Neural crest cell (in vitro differentiated cells): ENCODE data around the gene GNAT2. TPM values are rescaled to one million over a fixed set of nuclear protein-coding genes. Genes with fewer than 3 reads are reported as not detected.

Experiments
- DNase-seq: peaks from one replicate; pipeline ENCODE4 v3.0.0; 2021; ENCODE audit warnings: low read depth, mixed read lengths, low spot score
- H3K27ac Mint-ChIP-seq: one replicate; pipeline ENCODE4 v1.8.0; 2021; ENCODE audit warnings: mild to moderate bottlenecking, mixed read lengths; ENCODE audit not compliant: unreplicated experiment
- H3K27me3 Mint-ChIP-seq: 2 replicates; pipeline ENCODE4 v1.8.0; 2021; ENCODE audit warnings: low read depth, mild to moderate bottlenecking, mixed read lengths
- H3K36me3 Mint-ChIP-seq: 2 replicates; pipeline ENCODE4 v1.8.0; 2021; ENCODE audit warnings: low read depth, mild to moderate bottlenecking, mixed read lengths
- H3K4me1 Mint-ChIP-seq: 2 replicates; pipeline ENCODE4 v1.8.0; 2021; ENCODE audit warnings: mixed read lengths
- H3K4me3 Mint-ChIP-seq: one replicate; pipeline ENCODE4 v1.8.0; 2021; ENCODE audit warnings: mild to moderate bottlenecking, mixed read lengths
- H3K9me3 Mint-ChIP-seq: 2 replicates; pipeline ENCODE4 v1.8.0; 2021; ENCODE audit warnings: mixed read lengths
- total RNA-seq: library from RNA; stranded (reverse); gene quantifications from 2 replicates; pipeline ENCODE4 v1.2.1, GENCODE V29; 2021
- TF ChIP-seq, protein P1 (sequence below): fragments of 200-600 bp; sonication (generic); conservative IDR thresholded peaks from 2 replicates; pipeline ENCODE4 v1.5.0; 2021; ENCODE audit warnings: antibody characterized with exemption, mild to moderate bottlenecking

The GNAT2 gene
- total RNA-seq, 1 donor from 2014 or later, result not detected

DNA sequence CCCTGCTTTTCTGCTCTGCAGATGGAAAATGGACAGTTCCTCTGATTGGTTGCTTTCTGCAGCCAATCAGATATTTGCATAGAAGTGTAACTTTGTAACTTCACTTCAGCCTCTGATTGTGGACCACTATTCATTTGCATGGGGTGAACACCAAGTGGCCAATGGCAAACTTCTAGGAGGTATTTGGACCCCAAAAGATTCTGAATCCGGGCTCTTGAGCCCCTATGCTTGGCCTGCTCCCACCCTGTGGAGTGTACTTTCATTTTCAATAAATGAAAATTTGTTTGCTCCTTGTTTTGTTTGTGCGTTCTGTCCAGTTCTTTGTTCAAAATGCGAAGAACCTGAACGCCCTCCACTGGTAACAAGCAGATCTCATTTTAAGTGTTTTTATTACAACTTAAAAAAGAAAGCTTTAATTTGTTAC, 30.1 kb upstream of the GNAT2 start:
- H3K27ac Mint-ChIP-seq, result no peak overlapping the region
- TF ChIP-seq, protein P1, sequence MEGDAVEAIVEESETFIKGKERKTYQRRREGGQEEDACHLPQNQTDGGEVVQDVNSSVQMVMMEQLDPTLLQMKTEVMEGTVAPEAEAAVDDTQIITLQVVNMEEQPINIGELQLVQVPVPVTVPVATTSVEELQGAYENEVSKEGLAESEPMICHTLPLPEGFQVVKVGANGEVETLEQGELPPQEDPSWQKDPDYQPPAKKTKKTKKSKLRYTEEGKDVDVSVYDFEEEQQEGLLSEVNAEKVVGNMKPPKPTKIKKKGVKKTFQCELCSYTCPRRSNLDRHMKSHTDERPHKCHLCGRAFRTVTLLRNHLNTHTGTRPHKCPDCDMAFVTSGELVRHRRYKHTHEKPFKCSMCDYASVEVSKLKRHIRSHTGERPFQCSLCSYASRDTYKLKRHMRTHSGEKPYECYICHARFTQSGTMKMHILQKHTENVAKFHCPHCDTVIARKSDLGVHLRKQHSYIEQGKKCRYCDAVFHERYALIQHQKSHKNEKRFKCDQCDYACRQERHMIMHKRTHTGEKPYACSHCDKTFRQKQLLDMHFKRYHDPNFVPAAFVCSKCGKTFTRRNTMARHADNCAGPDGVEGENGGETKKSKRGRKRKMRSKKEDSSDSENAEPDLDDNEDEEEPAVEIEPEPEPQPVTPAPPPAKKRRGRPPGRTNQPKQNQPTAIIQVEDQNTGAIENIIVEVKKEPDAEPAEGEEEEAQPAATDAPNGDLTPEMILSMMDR, result peak; percentile 34
- no peak for DNase-seq
- peaks cover 7% of the 10 kb centered on the region for H3K36me3 Mint-ChIP-seq
- H3K27me3 Mint-ChIP-seq, result peaks cover 32% of the 10 kb centered on the region
- H3K4me3 Mint-ChIP-seq, result no peak overlapping the region
- H3K9me3 Mint-ChIP-seq, result peaks cover 5% of the 10 kb centered on the region
- H3K4me1 Mint-ChIP-seq, result peaks cover 17% of the 10 kb centered on the region

DNA sequence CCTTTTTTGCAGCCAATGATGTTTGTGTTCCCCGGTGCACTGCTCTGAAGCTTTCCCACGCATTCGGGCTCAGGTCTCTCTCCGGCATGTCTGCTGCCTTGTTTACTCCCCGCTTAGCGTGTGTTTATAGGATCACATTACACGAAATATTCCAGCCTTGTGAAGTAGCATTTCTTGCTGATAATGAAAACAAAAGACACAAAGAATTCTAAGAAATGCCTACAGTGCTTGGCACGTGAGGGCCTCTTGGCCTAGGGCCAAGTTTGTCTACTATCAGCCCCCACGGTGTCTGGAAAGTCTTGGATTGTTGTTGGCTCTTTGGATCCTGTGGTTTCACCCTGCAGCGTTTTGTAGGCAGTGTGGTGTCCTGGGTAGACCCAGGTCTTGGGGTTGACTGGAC, 25.3 kb upstream of the GNAT2 start:
- H3K36me3 Mint-ChIP-seq, result peaks cover 7% of the 10 kb centered on the region
- peaks cover 5% of the 10 kb centered on the region for H3K9me3 Mint-ChIP-seq
- peaks cover 25% of the 10 kb centered on the region for H3K4me1 Mint-ChIP-seq
- no peak for DNase-seq
- H3K27ac Mint-ChIP-seq, result no peak overlapping the region
- no peak overlapping the region for H3K4me3 Mint-ChIP-seq
- no peaks in the 10 kb centered on the region for H3K27me3 Mint-ChIP-seq
- TF ChIP-seq, protein P1, result no peak

DNA sequence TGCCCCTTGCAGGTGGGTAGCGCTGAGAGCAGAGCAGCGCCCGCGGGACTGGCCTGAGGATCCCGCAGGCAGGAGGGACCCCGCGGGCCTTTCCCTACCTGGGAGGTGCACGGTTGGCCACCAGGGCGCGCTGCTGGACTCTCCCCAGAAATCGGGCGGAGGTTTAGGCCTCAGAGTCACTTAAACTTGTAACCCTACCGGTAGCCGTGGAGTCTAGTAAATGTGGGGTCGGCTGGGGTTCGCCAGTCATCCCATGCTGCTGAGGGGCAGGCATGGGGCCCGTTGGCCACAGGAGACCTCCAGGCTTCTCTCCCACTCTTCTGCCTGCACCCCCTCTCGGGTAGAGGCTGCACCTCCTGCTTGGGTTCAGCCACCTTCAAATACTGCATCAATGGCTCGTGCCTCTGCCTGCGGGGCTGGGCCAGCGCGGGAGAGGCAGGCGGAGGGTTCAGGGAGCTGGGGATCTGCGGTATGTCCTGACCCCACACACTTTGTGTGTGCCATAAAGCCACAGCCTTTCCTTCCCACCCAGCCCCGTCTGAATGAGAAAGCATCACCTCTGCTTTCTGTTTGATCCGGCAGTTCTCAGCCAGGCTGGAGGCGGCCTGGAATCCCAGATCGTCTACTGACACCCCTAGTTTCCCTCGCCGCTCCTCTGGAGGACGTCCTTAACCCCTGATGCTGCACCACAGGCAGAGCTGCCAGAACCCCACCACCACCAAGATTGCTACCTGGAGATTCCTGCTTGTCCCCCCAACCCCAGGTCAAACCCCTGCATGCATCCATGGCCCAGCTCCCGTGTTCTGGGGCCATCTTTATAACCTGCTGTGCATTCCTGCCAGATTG, 24.2 kb upstream of the GNAT2 start:
- H3K36me3 Mint-ChIP-seq, result peaks cover 7% of the 10 kb centered on the region
- no peak overlapping the region for H3K27ac Mint-ChIP-seq
- H3K4me1 Mint-ChIP-seq, result peaks cover 15% of the 10 kb centered on the region
- peak; percentile 91 for DNase-seq
- no peak overlapping the region for H3K4me3 Mint-ChIP-seq
- H3K9me3 Mint-ChIP-seq, result no peaks in the 10 kb centered on the region
- no peaks in the 10 kb centered on the region for H3K27me3 Mint-ChIP-seq
- TF ChIP-seq, protein P1, result peak; percentile 87

DNA sequence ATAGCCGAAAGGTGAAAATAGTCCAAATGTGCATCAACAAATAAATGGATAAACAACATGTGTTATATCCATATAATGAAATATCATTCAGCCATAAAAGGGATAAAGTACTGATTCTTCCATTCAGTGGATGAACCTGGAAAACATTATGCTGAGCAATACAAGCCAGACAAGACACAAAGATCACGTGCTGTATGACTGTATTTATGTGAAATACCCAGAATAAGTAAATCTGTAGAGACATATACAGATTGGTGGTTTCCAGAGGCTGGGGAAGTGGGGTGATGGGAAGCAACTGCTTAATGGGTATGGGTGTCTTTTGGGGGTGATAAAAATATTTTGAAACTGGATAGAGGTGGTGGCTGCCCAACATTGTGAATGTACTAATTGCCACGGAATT, 23.2 kb upstream of the GNAT2 start:
- TF ChIP-seq, protein P1, result no peak
- no peaks in the 10 kb centered on the region for H3K27me3 Mint-ChIP-seq
- no peak overlapping the region for H3K27ac Mint-ChIP-seq
- H3K36me3 Mint-ChIP-seq, result peaks cover 5% of the 10 kb centered on the region
- H3K9me3 Mint-ChIP-seq, result no peaks in the 10 kb centered on the region
- DNase-seq, result no peak
- H3K4me3 Mint-ChIP-seq, result no peak overlapping the region
- peaks cover 15% of the 10 kb centered on the region for H3K4me1 Mint-ChIP-seq

DNA sequence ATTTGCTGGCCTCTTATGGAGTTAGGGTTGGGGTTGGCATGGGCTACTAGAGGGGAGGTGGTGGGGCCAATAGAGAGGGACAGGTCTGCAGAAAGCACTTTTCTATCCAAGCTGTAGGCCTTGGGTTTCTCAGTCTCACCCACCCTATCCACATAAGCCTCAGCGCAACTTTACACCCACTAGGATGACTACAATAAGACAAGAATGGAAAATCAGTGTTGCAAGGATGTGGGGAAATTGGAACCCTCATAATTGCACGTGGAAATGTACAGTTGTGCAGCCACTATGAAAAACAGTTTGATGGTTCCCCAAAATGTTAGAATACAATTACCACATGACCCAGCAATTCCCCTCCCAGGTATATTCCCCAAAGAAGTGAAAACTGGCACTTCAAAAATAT, 22.4 kb upstream of the GNAT2 start:
- peaks cover 5% of the 10 kb centered on the region for H3K36me3 Mint-ChIP-seq
- no peak overlapping the region for H3K27ac Mint-ChIP-seq
- DNase-seq, result no peak
- TF ChIP-seq, protein P1, result no peak
- no peaks in the 10 kb centered on the region for H3K9me3 Mint-ChIP-seq
- no peaks in the 10 kb centered on the region for H3K27me3 Mint-ChIP-seq
- H3K4me1 Mint-ChIP-seq, result peaks cover 15% of the 10 kb centered on the region
- no peak overlapping the region for H3K4me3 Mint-ChIP-seq
